Measurements from ENCODE around the gene EPYC.

The EPYC gene

GRCh38 chr12:90915353-90915752 is 89.4 kb downstream of the EPYC start:
- H3K9me3 ChIP-seq (ENCODE audit: control insufficient read depth, insufficient read depth, low read depth, low read length): no peaks in the 10 kb centered on the region
- no peak for TF ChIP-seq ZNF707 (tag by site-specific recombination; IDR thresholded peaks at IDR 0.05)
- no peak for TF ChIP-seq ZNF521 (tag by site-specific recombination; IDR thresholded peaks at IDR 0.05)
- TF ChIP-seq ZNF211 (tag by site-specific recombination; IDR thresholded peaks at IDR 0.05; ENCODE audit: low read depth): no peak
- TF ChIP-seq PRDM1 (tag by site-specific recombination; IDR thresholded peaks at IDR 0.05): no peak
- TF ChIP-seq BCL11A (tag by site-specific recombination; IDR thresholded peaks at IDR 0.05; ENCODE audit: low read depth): no peak
- no peak for TF ChIP-seq ZNF571 (tag by site-specific recombination; IDR thresholded peaks at IDR 0.05)
- no peak for TF ChIP-seq ZNF76 (tag by site-specific recombination; IDR thresholded peaks at IDR 0.05; ENCODE audit: borderline replicate concordance, low read depth)
- TF ChIP-seq ZNF391 (tag by site-specific recombination; IDR thresholded peaks at IDR 0.05; ENCODE audit: borderline replicate concordance, low read depth): no peak
- TF ChIP-seq ZBTB44 (tag by site-specific recombination; IDR thresholded peaks at IDR 0.05): no peak
- no peak for TF ChIP-seq ZBTB17 (tag by site-specific recombination; IDR thresholded peaks at IDR 0.05)
- no peak for TF ChIP-seq ZXDB (tag by site-specific recombination; IDR thresholded peaks at IDR 0.05)
- ChIA-PET CTCF (no interaction called here), POLR2A (no interaction called here)
- H3K4me3 ChIP-seq (ENCODE audit: low read depth, low read length): no peak overlapping the region
- H3K36me3 ChIP-seq (ENCODE audit: control insufficient read depth in 2 of 2, insufficient read depth in 1 of 2, low read length in 2 of 2): no peaks in the 10 kb centered on the region
- no peaks in the 10 kb centered on the region for H3K4me1 ChIP-seq (ENCODE audit: control insufficient read depth, insufficient read depth, low read length)
- H3K27ac ChIP-seq (ENCODE audit: extremely low read depth, low read depth, low read length): no peak overlapping the region

Data from HEK293 (cell line).